ENCODE measurements around the gene OR7E24.
"Not testable (repeated sequence)": the region's sequence is repeated elsewhere in the genome, so short reads cannot be mapped to it uniquely, and the experiment has no call there.

OR7E24 gene

GRCh38 chr19:9250630-9251029, at the start of gene OR7E24:
Gene OR7E24, plus strand, starts transcription at chr19:9250930. Its CDS starts 114 bp downstream, at chr19:9251044.
- DNase-seq, result no peak

GRCh38 chr19:9205501-9206113, 45.1 kb upstream of the OR7E24 start:
- peak; percentile 71 for DNase-seq

GRCh38 chr19:9219489-9219888, 31.2 kb upstream of the OR7E24 start, which contains the start of gene OR7D4:
Gene OR7D4, minus strand, starts transcription at chr19:9219589. Its CDS starts 4,752 bp downstream, at chr19:9214837.
- DNase-seq, result no peak

GRCh38 chr19:9251236-9251635, 506 bp downstream of the OR7E24 start:
- no peak for DNase-seq

GRCh38 chr19:9283485-9283884, 32.8 kb downstream of the OR7E24 start:
- not testable (repeated sequence) for DNase-seq

- no peak for DNase-seq
Observed at GRCh38 chr19:9289231-9289884, 38.6 kb downstream of the OR7E24 start.

- no peak for DNase-seq
Observed at GRCh38 chr19:9295411-9295849, 44.7 kb downstream of the OR7E24 start.

GRCh38 chr19:9296336-9296735, 45.6 kb downstream of the OR7E24 start:
- DNase-seq, result no peak

All from activated CD4-positive, alpha-beta T cell treated with anti-CD3 and anti-CD28 coated beads, Interleukin-2, Interleukin-6, amounts not matched to agents 100 ng/mL and 50 ng/mL, durations not matched to agents 16 hours and 8 hours (primary cell).